ENCODE results near the gene MAPK1. TPM values are rescaled to one million over a fixed set of nuclear protein-coding genes. Genes with fewer than 3 reads are reported as not detected.

Gene MAPK1
- total and polyA plus RNA-seq, 2 donors (not counting 1 experiment from before 2014, with no cell fraction given) = 53.8 to 133 TPM

DNA sequence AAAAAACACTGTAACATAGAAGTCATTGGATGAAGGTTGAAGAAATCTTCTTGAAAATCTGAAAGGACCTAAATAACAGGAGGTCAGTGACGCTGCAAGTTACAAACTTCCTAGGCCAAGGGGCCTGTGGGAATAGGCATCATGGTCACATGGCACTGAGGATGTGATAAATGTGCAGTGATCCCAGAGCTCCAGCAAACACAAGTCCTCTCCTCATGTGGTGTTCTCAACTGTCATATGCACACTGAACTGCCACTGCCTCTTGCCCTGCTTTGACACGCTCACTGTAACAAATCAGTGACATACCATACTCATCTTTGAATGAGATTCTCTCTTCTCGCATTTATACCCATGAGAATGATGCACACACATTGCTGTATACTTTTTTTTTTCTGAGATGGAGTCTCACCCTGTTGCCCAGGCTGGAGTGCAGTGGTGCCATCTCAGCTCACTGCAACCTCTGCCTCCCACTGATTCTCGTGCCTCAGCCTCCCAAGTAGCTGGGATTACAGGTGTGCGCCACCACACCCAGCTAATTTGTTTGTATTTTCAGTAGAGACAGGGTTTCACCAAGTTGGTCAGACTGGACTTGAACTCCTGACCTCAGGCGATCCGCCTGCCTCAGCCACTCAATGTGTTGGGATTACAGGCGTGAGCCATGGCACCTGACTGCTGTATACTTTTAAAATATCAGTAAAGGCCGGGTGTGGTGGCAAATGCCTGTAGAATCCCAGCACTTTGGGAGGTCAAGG lies 66.7 kb downstream of the MAPK1 start:
- Histone ChIP-seq H3K4me3 (replicated peaks in 1 of 4; ENCODE audit: control extremely low read depth in 1 of 4, insufficient read depth in 1 of 4, low read depth in 3 of 4, low read length in 4 of 4) (no peak overlapping the region), H4K20me1 (ENCODE audit: control insufficient read depth, extremely low read depth, insufficient read depth, low read length) (no peaks in the 10 kb centered on the region), H3K79me2 (ENCODE audit: control insufficient read depth, insufficient read depth, low read length) (no peaks in the 10 kb centered on the region), H3K9ac (ENCODE audit: insufficient read depth, low read length) (no peak overlapping the region), H2AFZ (ENCODE audit: low read length) (no peak overlapping the region), H3K4me1 (ENCODE audit: control insufficient read depth, extremely low read depth, insufficient read depth, low read length) (no peaks in the 10 kb centered on the region), H3K36me3 (ENCODE audit: control insufficient read depth, insufficient read depth, low read length) (no peaks in the 10 kb centered on the region), H3K9me3 (ENCODE audit: control insufficient read depth, insufficient read depth, low read depth, low read length) (no peaks in the 10 kb centered on the region), H3K27me3 (ENCODE audit: control insufficient read depth, insufficient read depth, low read length) (no peaks in the 10 kb centered on the region), H3K27ac (ENCODE audit: insufficient read depth, low read length) (no peak overlapping the region), H3K4me2 (ENCODE audit: extremely low read depth, insufficient read depth, low read length) (no peak overlapping the region)
- TF ChIP-seq, protein P1, sequence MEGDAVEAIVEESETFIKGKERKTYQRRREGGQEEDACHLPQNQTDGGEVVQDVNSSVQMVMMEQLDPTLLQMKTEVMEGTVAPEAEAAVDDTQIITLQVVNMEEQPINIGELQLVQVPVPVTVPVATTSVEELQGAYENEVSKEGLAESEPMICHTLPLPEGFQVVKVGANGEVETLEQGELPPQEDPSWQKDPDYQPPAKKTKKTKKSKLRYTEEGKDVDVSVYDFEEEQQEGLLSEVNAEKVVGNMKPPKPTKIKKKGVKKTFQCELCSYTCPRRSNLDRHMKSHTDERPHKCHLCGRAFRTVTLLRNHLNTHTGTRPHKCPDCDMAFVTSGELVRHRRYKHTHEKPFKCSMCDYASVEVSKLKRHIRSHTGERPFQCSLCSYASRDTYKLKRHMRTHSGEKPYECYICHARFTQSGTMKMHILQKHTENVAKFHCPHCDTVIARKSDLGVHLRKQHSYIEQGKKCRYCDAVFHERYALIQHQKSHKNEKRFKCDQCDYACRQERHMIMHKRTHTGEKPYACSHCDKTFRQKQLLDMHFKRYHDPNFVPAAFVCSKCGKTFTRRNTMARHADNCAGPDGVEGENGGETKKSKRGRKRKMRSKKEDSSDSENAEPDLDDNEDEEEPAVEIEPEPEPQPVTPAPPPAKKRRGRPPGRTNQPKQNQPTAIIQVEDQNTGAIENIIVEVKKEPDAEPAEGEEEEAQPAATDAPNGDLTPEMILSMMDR (conservative IDR thresholded peaks at IDR 0.05 in 1 of 2, IDR thresholded peaks at IDR 0.05 in 1 of 2; ENCODE audit: low read depth in 1 of 2, low read length in 2 of 2) = no peak
- no peak for TF ChIP-seq EZH2 (IDR thresholded peaks at IDR 0.05; ENCODE audit: low read length, missing control alignments)
- no peak for DNase-seq (ENCODE audit: low read depth in 2 of 2)

DNA sequence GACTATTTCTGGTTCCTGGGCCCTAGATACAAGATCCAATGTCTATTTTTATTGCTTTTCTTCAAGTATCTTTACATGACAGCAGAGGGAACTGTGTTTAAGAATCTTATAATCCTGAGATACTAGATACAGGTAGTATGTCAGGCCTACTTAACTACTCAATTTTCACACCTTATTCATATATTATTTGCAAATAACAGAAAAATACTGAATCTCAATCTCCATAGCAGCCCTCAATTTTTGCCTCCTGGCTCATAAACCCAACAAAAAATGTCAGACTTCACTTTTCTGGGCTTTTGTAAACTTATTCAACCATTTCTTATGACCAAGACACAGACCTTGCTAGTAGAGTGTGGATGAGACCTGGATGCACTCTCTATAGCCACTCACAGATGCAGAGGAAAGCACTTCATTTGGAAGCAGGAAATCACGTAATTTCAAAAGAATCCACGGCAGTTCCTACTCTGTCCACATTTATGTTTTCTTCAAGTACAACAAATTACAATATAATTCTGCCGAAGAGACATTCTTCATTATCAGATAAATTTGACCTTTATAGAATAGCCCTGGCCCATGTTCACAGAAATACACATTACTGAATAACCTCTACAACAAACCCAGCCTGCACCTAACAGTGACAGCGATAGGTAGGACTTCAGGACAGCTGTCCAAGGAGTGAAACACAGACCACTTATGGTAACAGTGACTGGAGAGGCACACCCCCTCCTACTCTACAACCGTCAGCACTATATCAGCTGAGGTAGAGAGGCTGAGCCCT lies 69.8 kb downstream of the MAPK1 start:
- Histone ChIP-seq H3K4me2 (ENCODE audit: extremely low read depth, insufficient read depth, low read length) (no peak overlapping the region), H3K36me3 (ENCODE audit: control insufficient read depth, insufficient read depth, low read length) (no peaks in the 10 kb centered on the region), H3K9me3 (ENCODE audit: control insufficient read depth, insufficient read depth, low read depth, low read length) (no peaks in the 10 kb centered on the region), H3K79me2 (ENCODE audit: control insufficient read depth, insufficient read depth, low read length) (no peaks in the 10 kb centered on the region), H3K27ac (ENCODE audit: insufficient read depth, low read length) (peak overlapping the region; percentile 9), H3K9ac (ENCODE audit: insufficient read depth, low read length) (no peak overlapping the region), H2AFZ (ENCODE audit: low read length) (no peak overlapping the region), H3K4me3 (replicated peaks in 1 of 4; ENCODE audit: control extremely low read depth in 1 of 4, insufficient read depth in 1 of 4, low read depth in 3 of 4, low read length in 4 of 4) (no peak overlapping the region), H3K27me3 (ENCODE audit: control insufficient read depth, insufficient read depth, low read length) (no peaks in the 10 kb centered on the region), H3K4me1 (ENCODE audit: control insufficient read depth, extremely low read depth, insufficient read depth, low read length) (no peaks in the 10 kb centered on the region), H4K20me1 (ENCODE audit: control insufficient read depth, extremely low read depth, insufficient read depth, low read length) (no peaks in the 10 kb centered on the region)
- TF ChIP-seq, protein P1 (conservative IDR thresholded peaks at IDR 0.05 in 1 of 2, IDR thresholded peaks at IDR 0.05 in 1 of 2; ENCODE audit: low read depth in 1 of 2, low read length in 2 of 2) = no peak
- TF ChIP-seq EZH2 (IDR thresholded peaks at IDR 0.05; ENCODE audit: low read length, missing control alignments) = no peak
- peak in 1 of 2 donors; percentile 74 for DNase-seq (ENCODE audit: low read depth in 2 of 2)

DNA sequence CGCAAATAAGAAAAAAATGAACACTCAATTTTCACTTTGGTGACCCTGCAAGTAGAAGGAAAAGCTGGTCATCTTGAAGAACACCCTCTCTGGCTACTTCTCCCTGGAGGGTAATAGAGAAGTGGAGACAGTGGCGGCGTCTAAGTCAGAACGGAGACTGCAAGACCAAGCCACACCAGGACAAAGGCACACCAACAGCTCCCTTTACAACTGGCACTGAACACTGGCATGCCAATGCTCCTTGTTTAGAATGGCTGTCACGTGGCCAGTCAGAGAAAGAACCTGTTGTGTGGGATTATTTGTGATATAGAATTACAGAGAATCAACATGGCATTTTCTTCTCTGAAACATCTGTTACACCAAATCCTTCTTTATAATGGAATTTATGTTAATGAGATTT lies 70.6 kb downstream of the MAPK1 start:
- Histone ChIP-seq H3K9me3 (ENCODE audit: control insufficient read depth, insufficient read depth, low read depth, low read length) (no peaks in the 10 kb centered on the region), H3K9ac (ENCODE audit: insufficient read depth, low read length) (no peak overlapping the region), H3K27me3 (ENCODE audit: control insufficient read depth, insufficient read depth, low read length) (no peaks in the 10 kb centered on the region), H3K4me1 (ENCODE audit: control insufficient read depth, extremely low read depth, insufficient read depth, low read length) (no peaks in the 10 kb centered on the region), H3K4me2 (ENCODE audit: extremely low read depth, insufficient read depth, low read length) (no peak overlapping the region), H4K20me1 (ENCODE audit: control insufficient read depth, extremely low read depth, insufficient read depth, low read length) (no peaks in the 10 kb centered on the region), H3K79me2 (ENCODE audit: control insufficient read depth, insufficient read depth, low read length) (no peaks in the 10 kb centered on the region), H3K4me3 (replicated peaks in 1 of 4; ENCODE audit: control extremely low read depth in 1 of 4, insufficient read depth in 1 of 4, low read depth in 3 of 4, low read length in 4 of 4) (no peak overlapping the region), H3K27ac (ENCODE audit: insufficient read depth, low read length) (no peak overlapping the region), H3K36me3 (ENCODE audit: control insufficient read depth, insufficient read depth, low read length) (no peaks in the 10 kb centered on the region), H2AFZ (ENCODE audit: low read length) (no peak overlapping the region)
- no peak for TF ChIP-seq EZH2 (IDR thresholded peaks at IDR 0.05; ENCODE audit: low read length, missing control alignments)
- TF ChIP-seq, protein P1 (conservative IDR thresholded peaks at IDR 0.05 in 1 of 2, IDR thresholded peaks at IDR 0.05 in 1 of 2; ENCODE audit: low read depth in 1 of 2, low read length in 2 of 2) = no peak
- no peak for DNase-seq (ENCODE audit: low read depth in 2 of 2)

All from fibroblast of lung (primary cell).